ENCODE results near the gene SBF1.

DNA sequence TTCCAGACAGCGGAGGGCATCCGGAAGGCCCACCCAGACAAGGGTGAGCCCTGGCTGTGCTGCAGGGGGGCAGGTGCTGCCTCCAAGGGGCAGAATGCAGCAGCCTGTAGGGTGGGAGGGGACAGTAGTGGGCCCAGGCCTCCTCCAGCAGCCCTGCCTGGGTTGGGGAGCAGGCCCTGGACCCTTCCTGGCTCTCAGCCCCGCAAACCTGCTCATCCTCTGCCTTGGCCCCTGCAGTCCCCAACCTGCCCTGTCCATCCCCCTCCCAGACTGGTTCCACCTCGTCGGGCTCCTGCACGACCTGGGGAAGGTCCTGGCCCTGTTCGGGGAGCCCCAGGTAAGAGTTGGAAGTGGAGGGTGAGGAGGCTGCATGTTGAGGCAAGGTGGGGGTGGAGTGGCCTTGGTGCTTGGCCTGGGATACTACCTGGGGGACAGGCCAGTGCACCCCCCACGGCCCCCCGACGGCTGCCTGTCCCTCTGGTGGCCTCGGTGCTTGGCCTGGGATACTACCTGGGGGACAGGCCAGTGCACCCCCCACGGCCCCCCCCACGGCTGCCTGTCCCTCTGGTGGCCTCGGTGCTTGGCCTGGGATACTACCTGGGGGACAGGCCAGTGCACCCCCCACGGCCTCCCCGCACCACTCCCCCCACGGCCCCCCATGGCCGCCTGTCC is 13.3 kb upstream of the SBF1 start:
- TF ChIP-seq EP300 (conservative IDR thresholded peaks at IDR 0.05; ENCODE audit: poor library complexity, severe bottlenecking): no peak
- TF ChIP-seq, protein P1, sequence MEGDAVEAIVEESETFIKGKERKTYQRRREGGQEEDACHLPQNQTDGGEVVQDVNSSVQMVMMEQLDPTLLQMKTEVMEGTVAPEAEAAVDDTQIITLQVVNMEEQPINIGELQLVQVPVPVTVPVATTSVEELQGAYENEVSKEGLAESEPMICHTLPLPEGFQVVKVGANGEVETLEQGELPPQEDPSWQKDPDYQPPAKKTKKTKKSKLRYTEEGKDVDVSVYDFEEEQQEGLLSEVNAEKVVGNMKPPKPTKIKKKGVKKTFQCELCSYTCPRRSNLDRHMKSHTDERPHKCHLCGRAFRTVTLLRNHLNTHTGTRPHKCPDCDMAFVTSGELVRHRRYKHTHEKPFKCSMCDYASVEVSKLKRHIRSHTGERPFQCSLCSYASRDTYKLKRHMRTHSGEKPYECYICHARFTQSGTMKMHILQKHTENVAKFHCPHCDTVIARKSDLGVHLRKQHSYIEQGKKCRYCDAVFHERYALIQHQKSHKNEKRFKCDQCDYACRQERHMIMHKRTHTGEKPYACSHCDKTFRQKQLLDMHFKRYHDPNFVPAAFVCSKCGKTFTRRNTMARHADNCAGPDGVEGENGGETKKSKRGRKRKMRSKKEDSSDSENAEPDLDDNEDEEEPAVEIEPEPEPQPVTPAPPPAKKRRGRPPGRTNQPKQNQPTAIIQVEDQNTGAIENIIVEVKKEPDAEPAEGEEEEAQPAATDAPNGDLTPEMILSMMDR (IDR thresholded peaks at IDR 0.05; ENCODE audit: poor library complexity, severe bottlenecking): no peak
- no peak for TF ChIP-seq TAF1 (IDR thresholded peaks at IDR 0.05; ENCODE audit: low read depth)
- TF ChIP-seq, protein P2, sequence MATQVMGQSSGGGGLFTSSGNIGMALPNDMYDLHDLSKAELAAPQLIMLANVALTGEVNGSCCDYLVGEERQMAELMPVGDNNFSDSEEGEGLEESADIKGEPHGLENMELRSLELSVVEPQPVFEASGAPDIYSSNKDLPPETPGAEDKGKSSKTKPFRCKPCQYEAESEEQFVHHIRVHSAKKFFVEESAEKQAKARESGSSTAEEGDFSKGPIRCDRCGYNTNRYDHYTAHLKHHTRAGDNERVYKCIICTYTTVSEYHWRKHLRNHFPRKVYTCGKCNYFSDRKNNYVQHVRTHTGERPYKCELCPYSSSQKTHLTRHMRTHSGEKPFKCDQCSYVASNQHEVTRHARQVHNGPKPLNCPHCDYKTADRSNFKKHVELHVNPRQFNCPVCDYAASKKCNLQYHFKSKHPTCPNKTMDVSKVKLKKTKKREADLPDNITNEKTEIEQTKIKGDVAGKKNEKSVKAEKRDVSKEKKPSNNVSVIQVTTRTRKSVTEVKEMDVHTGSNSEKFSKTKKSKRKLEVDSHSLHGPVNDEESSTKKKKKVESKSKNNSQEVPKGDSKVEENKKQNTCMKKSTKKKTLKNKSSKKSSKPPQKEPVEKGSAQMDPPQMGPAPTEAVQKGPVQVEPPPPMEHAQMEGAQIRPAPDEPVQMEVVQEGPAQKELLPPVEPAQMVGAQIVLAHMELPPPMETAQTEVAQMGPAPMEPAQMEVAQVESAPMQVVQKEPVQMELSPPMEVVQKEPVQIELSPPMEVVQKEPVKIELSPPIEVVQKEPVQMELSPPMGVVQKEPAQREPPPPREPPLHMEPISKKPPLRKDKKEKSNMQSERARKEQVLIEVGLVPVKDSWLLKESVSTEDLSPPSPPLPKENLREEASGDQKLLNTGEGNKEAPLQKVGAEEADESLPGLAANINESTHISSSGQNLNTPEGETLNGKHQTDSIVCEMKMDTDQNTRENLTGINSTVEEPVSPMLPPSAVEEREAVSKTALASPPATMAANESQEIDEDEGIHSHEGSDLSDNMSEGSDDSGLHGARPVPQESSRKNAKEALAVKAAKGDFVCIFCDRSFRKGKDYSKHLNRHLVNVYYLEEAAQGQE (IDR thresholded peaks at IDR 0.05; ENCODE audit: borderline replicate concordance): no peak
- no peak for TF ChIP-seq SMC3 (conservative IDR thresholded peaks at IDR 0.05; ENCODE audit: poor library complexity)
- TF ChIP-seq EZH2 (IDR thresholded peaks at IDR 0.05; ENCODE audit: borderline replicate concordance, insufficient read depth, low read length, poor library complexity, severe bottlenecking): no peak
